Cardiac muscle cell (in vitro differentiated cells and primary cell): ENCODE results near the gene PHF11. TPM values are rescaled to one million over a fixed set of nuclear protein-coding genes. Genes with fewer than 3 reads are reported as not detected.
"Not testable (repeated sequence)": the region's sequence is repeated elsewhere in the genome, so short reads cannot be mapped to it uniquely, and the experiment has no call there.

Experiments
- DNase-seq, 2 donors: peaks; one replicate each; pipeline versions ENCODE4 v3.0.0 to v3.0.0-alpha.2; 2010 to 2017; ENCODE audit warnings: low read depth in 1 of 2, low spot score in 1 of 2
- H3K27ac ChIP-seq: fragments of 200-600 bp; sonication (generic); 2 replicates; pipeline ENCODE4 v1.5.1; 2016
- H3K27me3 ChIP-seq: fragments of 200-600 bp; sonication (generic); 2 replicates; pipeline ENCODE4 v1.6.0; 2016; ENCODE audit warnings: control low read depth
- H3K36me3 ChIP-seq: fragments of 200-600 bp; sonication (generic); 2 replicates; pipeline ENCODE4 v1.5.1; 2016; ENCODE audit warnings: control low read depth
- H3K4me1 ChIP-seq: fragments of 200-600 bp; sonication (generic); 2 replicates; pipeline ENCODE4 v1.8.1; 2017; ENCODE audit warnings: low read depth, mild to moderate bottlenecking, mixed run types
- H3K4me3 ChIP-seq: fragments of 200-600 bp; sonication (generic); 2 replicates; pipeline ENCODE4 v1.5.1; 2016; ENCODE audit warnings: mild to moderate bottlenecking
- H3K9me3 ChIP-seq: fragments of 200-600 bp; sonication (generic); 2 replicates; pipeline ENCODE4 v1.5.1; 2017; ENCODE audit warnings: low read depth, mild to moderate bottlenecking, control low read depth
- polyA plus RNA-seq: library from polyadenylated mRNA; unstranded; fragments of >200 nt; fragmentation: Nextera tagmentation; extraction: Ambion mirVana; gene quantifications from 2 replicates; pipeline ENCODE4 v1.2.1, GENCODE V29; 2016
- total RNA-seq: library from RNA; depleted of rRNA; stranded (reverse); fragments of >200 nt; gene quantifications from 2 replicates; pipeline ENCODE4 v1.2.3, GENCODE V29; 2016
- TF ChIP-seq, protein P1 (sequence below): IDR thresholded peaks from 2 replicates; pipeline ENCODE4 v1.5.1; 2012; ENCODE audit warnings: low read depth, mild to moderate bottlenecking, low read length

PHF11 gene
- total and polyA plus RNA-seq, 2 experiments from 2014 or later = 4.8 to 9.5 TPM

DNA sequence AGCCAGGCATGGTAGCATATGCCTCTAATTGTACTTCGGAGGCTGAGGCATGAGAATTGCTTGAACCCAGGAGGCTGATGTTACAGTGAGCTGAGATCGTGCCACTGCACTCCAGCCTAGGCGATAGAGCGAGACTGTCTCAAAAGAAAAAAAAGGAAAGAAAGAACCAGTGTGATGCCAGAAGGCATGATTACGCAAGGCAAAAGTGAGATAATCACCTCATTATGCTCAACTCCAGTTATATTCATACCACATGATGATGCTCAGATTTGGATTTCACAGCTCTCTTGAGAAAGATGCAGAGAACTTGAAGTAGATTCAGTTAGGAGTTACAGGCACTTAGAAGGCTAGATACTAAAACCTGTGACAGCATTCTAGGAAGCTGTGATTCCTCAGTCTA, 67.8 kb downstream of the PHF11 start:
- peak in 1 of 2 donors; percentile 69 for DNase-seq
- no peak overlapping the region for H3K4me3 ChIP-seq
- no peaks in the 10 kb centered on the region for H3K9me3 ChIP-seq
- no peaks in the 10 kb centered on the region for H3K27me3 ChIP-seq
- peaks cover 8% of the 10 kb centered on the region for H3K4me1 ChIP-seq
- H3K36me3 ChIP-seq = peaks cover 10% of the 10 kb centered on the region
- TF ChIP-seq, protein P1, sequence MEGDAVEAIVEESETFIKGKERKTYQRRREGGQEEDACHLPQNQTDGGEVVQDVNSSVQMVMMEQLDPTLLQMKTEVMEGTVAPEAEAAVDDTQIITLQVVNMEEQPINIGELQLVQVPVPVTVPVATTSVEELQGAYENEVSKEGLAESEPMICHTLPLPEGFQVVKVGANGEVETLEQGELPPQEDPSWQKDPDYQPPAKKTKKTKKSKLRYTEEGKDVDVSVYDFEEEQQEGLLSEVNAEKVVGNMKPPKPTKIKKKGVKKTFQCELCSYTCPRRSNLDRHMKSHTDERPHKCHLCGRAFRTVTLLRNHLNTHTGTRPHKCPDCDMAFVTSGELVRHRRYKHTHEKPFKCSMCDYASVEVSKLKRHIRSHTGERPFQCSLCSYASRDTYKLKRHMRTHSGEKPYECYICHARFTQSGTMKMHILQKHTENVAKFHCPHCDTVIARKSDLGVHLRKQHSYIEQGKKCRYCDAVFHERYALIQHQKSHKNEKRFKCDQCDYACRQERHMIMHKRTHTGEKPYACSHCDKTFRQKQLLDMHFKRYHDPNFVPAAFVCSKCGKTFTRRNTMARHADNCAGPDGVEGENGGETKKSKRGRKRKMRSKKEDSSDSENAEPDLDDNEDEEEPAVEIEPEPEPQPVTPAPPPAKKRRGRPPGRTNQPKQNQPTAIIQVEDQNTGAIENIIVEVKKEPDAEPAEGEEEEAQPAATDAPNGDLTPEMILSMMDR = no peak
- H3K27ac ChIP-seq = no peak overlapping the region

DNA sequence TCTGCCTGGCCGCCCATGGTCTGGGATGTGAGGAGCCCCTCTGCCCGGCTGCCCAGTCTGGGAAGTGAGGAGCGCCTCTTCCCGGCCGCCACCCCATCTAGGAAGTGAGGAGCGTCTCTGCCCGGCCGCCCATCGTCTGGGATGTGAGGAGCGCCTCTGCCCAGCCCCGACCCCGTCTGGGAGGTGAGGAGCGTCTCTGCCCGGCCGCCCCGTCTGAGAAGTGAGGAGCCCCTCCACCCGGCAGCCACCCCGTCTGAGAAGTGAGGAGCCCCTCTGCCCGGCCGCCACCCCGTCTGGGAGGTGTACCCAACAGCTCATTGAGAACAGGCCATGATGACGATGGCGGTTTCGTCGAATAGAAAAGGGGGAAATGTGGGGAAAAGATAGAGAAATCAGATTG, 69.7 kb downstream of the PHF11 start:
- H3K36me3 ChIP-seq, DNase-seq, H3K27me3 ChIP-seq: not testable (repeated sequence)

DNA sequence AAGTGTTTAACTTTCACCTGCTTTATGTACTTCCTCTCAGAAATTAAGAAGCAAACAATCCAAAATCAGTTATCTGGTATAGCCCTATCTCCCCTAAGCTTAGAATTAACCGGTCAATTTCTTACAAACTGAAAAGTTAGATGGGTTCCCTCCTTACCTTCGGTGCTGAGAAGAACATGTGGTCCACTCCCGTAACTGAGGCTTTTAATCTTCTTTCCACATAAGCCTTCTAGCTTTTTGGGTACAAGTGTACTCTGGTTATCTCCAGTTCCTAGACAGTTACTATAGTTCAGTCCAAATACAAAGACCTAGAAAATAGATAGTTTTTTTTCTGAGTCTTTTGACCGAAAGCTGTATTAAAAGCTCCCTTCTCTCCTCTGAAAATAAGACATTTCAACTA, 70.7 kb downstream of the PHF11 start:
- H3K27me3 ChIP-seq = no peaks in the 10 kb centered on the region
- peaks cover 5% of the 10 kb centered on the region for H3K36me3 ChIP-seq
- no peak overlapping the region for H3K4me3 ChIP-seq
- H3K27ac ChIP-seq = no peak overlapping the region
- DNase-seq = no peak
- TF ChIP-seq, protein P1 = no peak
- H3K4me1 ChIP-seq = peaks cover 8% of the 10 kb centered on the region
- no peaks in the 10 kb centered on the region for H3K9me3 ChIP-seq

More for the DNA sequence above, 69.7 kb downstream of the PHF11 start:
- H3K4me1 ChIP-seq = peaks cover 13% of the 10 kb centered on the region
- H3K9me3 ChIP-seq, H3K4me3 ChIP-seq, H3K27ac ChIP-seq: not testable (repeated sequence)

DNA sequence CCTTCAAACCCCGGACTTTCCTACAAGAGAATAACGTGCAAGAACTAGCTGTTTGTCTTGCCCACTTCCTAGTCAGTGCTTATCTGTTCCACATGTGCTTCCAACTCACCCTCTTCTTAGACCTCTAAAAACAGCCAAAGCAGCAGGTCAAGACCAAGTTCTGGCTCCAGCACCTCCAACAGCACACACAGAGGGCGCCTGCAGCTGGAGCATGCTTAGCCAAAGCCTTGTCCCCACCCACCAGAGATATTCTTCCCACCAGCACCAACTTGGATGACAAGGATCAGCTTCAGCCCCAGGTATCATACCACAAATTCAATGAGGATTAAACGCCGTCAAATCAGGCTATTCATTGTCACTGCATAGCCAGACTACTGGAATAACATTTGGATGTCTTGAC, 71.7 kb downstream of the PHF11 start:
- no peak overlapping the region for H3K4me3 ChIP-seq
- no peak overlapping the region for H3K27ac ChIP-seq
- TF ChIP-seq, protein P1 = no peak
- H3K4me1 ChIP-seq = peaks cover 5% of the 10 kb centered on the region
- no peaks in the 10 kb centered on the region for H3K9me3 ChIP-seq
- H3K27me3 ChIP-seq = no peaks in the 10 kb centered on the region
- H3K36me3 ChIP-seq = peaks cover 5% of the 10 kb centered on the region
- no peak for DNase-seq

DNA sequence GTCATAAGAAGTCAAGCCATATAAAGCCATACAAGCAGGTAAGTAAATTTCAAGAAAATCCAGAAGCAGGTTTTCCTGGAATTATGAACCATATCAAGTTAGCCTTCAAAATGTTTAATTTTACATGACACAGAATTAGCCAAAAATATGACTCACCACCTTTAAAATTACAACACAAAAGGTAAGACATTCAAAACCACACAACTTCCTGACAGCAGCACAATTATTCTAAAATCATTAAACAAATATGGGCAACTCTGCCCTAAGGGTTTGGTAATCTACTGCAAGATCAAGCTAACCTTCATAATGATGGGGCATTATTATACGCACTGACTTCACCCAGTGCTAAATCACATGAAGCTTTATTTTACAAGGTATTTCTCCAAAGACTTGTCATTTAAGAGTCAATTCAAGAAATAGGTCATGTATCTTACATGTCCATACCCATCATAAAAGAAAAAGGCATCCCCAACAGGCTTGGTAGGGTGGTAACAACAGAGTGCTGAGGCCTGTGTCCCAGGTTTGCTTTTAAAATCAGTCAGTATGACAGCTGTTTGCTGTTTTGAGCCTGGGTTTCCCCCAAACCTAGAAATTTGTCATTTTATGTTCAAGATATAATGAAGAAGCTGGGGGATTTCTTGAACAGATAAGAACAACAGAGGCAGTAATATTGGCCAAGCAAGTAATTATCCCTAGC, 74.4 kb downstream of the PHF11 start:
- no peak overlapping the region for H3K27ac ChIP-seq
- peaks cover 5% of the 10 kb centered on the region for H3K4me1 ChIP-seq
- TF ChIP-seq, protein P1 = no peak
- no peaks in the 10 kb centered on the region for H3K9me3 ChIP-seq
- H3K27me3 ChIP-seq = no peaks in the 10 kb centered on the region
- no peak for DNase-seq
- H3K36me3 ChIP-seq = peaks cover 5% of the 10 kb centered on the region
- no peak overlapping the region for H3K4me3 ChIP-seq

DNA sequence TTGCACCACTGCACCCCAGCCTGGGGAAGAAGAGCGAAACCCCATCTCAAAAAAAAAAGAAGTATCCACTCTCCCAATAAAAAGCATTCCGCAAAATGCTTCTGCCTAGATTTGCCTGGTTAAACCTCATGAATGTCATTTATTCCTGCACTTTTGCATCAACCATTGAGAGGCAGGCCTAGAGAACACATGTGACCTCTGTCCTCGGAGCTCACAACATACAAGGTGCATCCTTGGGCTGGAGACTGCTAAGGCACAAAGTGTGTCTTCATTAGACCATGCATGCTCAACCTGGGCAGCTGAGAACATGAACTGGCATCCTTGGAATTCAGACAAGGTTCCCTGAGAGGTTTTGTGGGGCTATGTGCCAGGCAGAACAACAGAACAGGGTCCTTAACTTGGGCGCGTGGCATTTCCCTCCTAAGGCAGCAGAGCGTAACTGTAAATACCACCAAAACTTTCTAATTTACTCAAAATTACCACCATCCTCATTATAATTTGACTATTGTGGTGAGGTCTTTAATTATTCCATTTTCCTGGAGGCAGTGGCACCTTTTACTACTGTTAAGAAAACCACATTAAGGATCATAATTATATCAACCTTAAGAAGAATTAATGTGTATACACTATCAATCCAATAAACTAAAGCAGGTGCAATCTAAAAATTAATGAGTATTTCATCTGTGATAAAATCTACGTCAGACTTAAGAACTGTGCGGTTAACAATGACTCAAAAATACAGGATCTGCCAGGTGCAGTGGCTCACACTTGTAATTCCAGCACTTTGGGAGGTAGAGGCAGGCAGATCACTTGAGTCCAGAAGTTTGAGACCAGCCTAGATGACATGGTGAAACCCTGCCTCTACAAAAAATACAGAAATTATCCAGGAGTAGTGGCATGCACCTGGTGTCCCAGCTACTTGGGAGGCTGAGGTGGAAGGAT, 75.8 kb downstream of the PHF11 start:
- peaks cover 1% of the 10 kb centered on the region for H3K36me3 ChIP-seq
- peaks cover 5% of the 10 kb centered on the region for H3K4me1 ChIP-seq
- H3K4me3 ChIP-seq = no peak overlapping the region
- TF ChIP-seq, protein P1 = no peak
- H3K9me3 ChIP-seq = no peaks in the 10 kb centered on the region
- DNase-seq = no peak
- no peaks in the 10 kb centered on the region for H3K27me3 ChIP-seq
- H3K27ac ChIP-seq = no peak overlapping the region
